Pons (tissue), 1 donor: ENCODE measurements around the gene DLGAP1.
"Not testable (repeated sequence)": the region's sequence is repeated elsewhere in the genome, so short reads cannot be mapped to it uniquely, and the experiment has no call there.

Source experiments
- DNase-seq: peaks from one replicate; pipeline ENCODE4 v3.0.0-alpha.2; 2016; ENCODE audit warnings: low spot score

Gene DLGAP1

DNA sequence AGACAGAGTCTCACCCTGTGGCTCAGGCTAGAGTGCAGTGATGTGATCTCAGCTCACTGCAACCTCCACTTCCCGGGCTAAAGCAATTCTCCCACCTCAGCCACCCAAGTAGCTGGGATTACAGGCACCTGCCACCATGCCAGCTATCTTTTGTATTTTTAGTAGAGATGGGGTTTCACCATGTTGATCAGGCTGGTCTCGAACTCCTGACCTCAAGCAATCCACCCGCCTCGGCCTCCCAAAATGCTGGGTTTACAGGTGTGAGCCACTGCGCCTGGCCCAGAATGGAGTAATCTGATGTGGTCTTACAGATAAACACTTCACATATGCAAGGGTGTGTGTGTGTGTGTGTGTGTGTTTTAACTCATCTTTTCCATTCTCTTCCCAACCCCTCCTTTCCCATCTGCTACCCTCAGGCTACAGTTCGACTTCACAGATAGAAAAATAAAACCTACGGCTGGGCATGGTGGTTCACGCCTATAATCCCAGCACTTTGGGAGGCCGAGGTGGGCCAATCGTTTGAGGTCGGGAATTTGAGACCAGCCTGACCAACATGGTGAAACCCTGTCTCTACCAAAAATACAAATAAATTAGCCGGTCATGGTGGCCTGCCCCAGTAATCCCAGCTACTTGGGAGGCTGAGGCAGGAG lies 853.9 kb downstream of the DLGAP1 start:
- DNase-seq, result not testable (repeated sequence)

DNA sequence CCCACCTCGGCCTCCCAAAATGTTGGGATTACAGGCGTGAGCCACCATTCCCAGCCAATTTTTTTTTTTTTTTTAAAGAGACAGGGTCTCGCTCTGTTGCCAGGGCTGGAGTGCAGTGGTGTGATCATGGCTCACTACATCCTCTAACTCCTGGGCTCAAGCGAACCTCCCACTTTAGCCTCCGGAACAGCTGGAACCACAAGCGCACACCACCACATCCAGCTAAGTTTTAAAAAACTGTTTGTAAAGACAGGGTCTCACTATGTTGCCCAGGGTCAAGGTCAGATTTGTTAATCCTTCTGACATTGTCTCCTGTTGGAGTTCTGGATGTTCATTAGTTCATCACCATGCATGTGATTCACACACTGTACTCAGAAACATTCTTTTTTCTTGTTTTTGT lies 855.2 kb downstream of the DLGAP1 start:
- DNase-seq, result no peak

DNA sequence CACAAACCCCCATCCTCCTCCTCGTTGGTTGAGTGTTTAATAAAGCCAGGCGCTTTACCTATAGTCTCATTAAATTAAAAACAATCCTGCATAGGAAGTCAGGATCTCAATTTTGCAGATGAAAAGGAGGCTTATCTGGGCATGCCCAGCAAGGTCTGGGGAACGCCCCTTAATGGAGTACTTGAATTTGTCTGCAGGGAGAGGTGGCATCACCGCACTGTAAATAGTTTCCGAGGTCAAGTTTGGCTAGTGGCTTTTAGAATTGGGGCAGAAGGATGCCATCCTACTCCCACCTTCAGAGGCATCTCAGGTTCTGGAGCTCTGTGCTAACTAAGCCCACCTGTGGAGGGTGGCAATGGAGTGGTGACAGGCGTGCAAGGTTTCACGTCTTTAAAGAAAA lies 855.9 kb downstream of the DLGAP1 start:
- DNase-seq, result no peak

DNA sequence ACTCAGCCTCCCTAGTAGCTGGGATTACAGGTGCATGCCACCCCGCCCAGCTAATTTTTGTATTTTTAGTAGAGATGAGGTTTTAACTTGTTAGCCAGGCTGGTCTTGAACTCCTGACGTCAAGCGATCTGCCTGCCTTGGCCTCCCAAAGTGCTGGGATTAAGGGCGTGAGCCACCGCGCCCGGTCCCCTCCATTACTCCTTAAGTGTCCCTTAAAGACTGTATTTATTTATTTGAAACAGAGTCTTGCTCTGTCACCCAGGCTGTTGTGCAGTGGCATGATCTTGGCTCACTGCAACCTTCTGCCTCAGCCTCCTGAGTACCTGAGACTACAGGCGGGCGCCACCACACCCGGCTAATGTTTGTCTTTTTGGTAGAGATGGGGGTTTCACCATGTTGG lies 856.5 kb downstream of the DLGAP1 start:
- DNase-seq, result no peak

DNA sequence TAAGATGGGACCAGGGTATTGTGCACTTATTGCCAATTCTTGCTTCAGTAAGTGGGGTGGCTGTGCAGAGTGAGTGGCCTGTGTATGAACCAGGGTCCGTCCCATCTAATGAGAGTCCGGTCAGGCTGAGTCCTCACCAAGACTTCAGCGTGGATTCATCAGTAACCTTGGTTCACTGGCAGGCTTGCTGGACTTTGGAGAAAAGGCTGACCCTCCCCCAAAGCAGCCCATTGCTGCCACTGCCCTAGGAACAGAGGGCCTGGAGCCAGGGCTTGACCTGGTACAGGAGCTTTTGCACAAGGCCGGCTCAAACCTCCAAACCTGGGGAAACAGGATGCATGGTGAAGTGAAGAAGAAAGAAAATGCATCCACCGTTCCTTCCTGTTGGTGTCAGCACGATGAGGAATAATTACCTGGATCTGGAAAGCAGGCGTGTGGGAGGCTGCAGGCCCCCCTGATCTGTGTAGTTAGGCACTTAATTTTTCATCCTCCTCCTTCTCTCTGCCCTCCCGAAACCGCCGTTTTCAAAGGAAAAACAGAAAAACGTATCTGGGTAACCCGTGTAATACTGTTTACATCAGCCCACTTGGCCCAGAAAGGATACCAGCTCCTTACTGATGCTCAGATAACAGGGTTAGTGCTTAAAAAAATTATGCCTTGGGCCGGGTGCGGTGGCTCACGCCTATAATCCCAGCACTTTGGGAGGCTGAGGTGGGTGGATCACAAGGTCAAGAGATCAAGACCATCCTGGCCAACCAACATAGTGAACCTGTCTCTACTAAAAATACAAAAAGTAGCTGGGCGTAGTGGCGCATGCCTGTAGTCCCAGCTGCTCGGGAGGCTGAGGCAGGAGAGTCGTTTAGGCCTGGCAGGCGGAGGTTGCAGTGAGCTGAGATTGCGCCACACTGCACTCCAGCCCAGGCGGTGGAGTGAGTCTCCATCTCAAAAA lies 857.4 kb downstream of the DLGAP1 start:
- DNase-seq, result no peak

DNA sequence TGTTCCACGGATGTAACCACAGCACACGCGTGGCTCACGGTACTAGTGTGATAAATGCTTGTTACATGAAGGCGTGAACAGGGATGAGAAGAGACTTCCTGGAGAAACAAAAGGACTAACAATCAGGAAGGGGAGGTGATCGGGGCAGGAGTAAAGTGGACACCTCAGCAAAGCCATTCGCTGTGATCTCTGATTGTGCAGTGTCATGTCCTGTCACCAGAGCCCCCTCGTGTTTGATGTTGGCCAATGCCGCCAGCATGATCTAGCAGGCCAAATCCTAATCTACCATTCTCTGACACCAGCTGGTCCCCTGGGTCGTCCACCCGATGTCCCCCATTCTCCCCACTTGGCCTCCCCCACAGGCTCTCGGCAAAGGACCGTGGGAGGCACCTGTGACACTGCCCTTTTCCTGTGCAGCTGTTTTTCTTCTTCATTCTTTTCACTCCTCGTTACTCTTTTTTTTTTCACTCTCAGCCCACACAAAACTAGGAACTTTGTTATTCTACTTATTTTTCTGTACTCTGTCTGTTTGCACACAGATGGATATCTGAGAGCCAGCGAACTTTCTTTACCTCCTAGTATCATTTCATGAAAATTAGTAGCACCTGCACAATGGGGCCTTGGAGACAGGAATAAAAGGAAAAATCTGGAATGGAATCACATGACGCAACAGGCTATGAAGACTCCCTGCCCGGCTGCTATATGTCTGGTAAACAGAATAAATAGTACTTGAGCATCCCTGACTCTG lies 858.3 kb downstream of the DLGAP1 start:
- peak; percentile 67 for DNase-seq

DNA sequence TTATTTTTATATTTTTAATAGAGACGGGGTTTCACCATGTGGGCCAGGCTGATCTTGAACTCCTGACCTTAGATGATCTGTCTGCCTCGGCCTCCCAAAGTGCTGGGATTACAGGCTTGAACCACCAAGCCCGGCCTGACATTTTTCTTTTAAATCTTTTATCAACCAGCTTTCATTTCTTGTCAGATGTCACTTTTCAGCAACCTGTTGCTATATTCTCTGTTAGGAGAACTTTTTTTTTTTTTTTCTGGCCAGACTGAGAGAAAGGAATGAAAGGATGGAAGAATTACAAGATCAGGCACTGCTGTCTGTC lies 858.8 kb downstream of the DLGAP1 start:
- DNase-seq, result no peak

DNA sequence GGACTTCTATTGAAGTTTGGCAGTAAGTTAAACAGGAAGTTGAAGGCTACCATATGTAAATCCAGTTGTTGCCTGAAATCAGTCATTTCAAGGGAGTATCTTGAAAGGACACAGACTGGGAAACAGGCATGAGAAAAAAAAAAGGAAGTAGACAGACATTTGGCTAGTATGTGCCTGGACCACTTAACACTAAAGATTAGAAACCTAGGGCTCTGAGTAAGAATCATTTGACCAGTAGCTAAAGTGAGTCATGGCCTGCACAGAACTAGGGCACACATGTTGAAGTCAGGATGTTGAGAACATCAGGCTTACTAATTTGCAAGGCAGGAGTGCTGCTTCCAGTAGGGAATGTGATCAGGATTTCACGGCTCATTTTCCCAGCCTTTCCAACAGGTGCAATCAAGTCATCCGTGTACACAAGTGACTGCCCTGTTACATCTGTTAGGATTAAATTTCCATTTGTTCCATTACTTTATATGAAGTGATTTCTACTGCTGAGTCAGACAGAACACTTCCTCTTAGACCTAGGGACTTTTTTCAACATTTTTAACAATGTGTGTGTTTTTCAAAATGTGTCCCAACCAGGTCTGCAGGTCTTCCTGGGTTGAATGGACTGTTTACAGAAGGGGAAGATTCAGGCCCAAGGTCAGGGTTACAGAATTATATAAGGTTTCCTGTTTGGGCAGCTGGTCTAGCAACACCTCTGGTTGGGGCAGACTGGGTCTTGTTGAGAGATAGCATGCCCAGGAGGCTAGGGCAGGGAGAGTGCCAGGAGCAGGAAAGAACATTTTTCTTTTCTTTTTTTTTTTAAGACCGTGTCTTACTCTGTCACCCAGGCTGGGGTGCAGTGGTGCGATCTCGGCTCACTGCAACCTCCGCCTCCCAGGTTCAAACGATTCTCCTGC lies 859.5 kb downstream of the DLGAP1 start:
- peak; percentile 55 for DNase-seq

DNA sequence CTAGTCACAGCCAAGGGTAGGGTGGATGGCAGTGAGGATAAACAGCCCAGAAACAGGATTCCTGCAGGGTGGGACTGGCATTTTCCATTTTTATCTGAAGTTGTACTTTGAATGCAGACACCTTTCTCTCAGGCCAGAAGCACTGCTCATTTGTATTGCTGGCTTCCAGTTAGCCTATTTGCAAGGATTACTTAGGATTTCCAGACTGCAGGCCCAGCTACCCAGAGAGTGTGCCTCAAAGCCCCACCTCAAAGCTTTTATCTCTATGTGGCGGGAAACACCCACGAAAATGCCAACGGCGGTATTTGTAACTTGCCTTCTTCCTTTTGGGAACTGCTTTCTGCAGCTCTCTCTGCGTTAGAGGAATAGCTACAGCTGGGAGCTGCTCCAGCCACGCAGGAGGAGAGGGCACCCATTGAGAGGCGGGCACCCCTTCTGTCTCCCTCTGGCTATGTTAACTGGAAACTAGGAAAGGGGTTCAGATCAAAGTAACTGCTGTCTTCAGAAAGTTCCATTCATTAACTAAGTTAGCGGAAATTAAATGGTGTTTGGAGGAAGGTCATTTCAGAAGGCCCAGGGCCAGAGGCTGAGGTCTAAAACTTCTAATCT lies 860.2 kb downstream of the DLGAP1 start:
- DNase-seq, result peak; percentile 40

DNA sequence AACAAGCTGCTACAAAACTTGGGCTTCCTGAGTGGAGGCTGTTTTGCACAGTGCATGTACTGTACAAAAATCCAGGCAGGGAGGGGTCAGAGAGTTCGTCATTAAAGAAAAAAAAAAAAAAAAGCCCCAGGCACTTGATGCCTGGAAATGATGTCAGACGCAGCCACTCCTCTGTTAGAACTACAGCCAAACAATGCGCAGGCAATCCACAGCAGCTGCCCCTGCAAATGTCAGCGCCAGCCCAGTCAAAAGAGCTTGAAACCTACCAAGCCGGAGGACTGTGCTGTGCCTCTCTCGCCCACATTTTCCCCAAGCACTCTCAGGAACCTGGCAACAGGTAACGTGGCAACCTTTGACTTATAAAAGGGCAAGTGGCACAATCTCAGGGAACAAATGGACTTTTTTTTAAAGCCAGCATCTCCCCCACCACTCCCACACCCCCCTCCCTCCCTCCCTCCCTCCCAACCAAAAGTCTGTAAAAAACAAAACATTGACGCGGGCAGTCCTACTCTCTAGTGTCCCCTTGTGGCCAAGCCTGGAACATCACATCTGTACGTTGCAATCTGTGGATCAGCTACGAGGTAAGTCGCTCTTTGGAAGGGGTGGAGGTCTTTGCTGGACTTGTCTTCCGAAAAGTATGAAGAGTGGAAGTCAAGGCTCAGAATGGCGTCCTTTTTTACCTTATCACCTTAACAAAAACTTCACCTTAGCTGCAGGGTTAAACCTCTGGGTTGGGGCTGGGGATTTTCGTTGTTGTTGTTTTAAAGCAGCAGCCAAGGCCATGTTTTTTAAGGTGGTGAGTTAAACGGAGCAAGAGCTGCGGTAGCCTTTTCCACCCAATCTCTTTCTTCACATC lies 861.0 kb downstream of the DLGAP1 start:
- peak; percentile 95 for DNase-seq

DNA sequence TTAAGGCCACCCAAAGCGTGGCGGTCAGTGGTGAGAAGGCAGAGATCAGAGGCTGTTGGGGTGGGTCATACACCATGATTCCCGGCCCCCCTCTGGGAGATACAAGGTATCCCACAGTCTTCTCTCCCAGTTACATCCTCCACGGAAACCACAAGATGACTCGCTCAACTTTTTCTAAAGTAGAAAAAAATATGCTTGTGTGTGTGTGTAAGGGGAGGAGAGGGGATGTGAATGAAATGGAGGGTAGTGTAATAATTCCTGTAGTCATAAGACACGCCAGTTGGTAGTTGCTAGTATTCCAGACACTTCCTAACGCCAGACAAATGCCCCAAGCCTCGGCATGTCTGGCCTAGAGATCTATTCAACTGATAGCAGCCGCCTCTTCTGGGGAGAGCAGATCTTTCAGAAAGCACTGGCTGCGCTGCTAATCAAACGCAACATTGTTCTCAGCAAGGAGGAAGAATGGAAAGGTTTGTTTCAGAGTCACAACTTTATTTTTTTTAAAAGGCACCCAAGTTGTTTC lies 861.7 kb downstream of the DLGAP1 start:
- no peak for DNase-seq

DNA sequence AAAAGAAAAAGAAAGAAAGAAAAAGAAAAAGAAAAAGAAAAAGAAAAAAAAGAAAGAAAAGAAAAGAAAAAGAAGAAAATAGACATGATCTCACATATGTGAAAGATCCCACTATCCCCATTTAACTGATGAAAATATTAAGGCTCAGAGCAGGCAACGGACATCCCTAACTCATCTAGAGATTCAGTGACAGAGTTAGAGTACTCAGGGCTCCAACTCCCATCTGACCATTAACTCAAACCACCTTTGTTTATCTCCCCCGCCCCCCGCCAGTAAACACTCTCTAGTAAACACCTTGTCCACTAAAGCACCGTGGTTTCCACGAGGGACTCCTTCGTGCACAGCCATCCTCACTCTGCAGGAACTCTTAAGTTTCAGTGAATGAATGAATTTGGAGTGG lies 862.2 kb downstream of the DLGAP1 start:
- DNase-seq, result no peak

DNA sequence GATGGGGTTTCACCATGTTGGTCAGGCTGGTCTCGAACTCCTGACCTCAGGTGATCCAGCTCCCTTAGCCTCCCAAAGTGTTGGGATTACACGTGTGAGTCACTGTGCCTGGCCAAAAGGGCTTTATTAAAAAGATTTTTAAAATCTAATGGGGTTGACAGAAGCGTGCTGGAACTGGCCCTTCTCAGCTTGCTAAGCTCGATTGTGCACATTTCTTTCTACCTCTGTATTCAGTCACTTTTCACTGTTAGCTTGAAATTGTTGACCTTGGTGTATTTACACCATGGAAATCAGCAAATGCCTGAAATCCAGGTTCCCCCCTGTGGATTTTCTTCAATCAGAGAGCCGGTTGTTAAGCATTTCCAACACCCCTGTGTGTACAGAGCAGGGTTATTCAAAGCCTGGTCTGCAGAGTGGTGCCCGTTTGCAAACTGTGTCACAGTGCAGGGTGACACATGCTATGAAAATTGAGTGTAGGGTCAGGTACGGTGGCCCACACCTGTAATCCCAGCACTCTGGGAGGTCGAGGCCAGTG lies 864.9 kb downstream of the DLGAP1 start:
- no peak for DNase-seq

DNA sequence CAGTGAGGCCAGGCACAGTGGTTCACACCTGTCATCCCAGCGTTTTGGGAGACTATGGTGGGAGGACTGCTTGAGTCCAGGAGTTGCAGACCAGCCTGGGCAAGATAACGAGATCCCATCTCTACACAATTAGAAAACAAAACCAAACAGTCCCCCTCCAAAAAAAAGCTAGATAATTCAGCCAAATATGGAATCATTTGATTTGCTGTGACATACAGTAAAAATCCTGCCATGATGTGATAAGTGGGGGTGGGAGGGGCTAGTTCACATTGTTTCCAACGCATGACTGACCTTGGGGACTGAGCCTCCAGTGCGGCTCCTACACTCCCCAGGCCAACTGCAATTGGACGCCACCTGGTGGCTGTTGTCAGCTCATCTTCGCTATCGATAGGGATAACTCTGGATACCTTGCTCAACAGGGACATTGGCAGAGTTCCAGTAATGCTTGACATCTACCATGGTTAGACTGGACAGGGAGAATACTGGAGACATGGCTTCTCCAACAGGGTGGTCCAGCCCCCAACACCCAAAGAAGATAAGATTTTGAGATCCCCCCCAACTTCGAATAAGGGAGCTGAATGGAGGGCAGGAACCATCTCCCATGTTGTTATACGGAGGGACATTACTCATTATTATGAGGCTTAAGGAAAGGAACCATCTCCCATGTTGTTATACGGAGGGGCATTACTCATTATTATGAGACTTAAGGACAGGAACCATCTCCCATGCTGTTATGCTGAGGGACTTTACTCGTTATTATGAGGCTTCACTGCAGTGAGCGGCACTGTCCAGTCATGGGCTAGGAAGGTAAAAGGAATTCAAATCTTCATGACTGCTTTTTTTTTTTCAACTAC lies 869.2 kb downstream of the DLGAP1 start:
- peak; percentile 82 for DNase-seq

DNA sequence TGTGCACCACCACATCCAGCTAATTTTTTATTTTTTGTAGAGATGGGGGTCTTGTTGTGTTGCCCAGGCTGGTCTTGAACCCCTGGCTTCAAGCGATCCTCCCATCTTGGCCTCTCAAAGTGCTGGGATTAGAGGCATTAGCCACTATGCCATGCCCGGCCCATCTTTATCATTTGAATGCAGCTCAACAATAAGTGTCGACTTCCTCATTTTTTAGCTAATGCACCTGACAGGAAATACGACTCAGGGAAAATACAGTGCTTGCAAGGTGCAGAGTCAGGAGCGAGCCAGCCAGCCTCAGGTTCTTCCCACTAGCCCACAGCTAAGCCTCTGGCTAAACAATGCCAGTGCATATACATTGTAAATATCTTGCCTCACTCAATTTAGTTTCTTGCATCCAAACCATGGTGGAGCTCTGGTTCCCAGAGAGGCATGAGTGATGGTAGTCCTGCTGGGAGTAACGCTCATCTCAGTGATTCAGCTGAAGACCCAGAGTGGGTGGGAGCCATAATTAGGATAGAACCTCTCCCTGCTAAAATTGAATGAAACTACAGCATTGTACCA lies 870.1 kb downstream of the DLGAP1 start:
- no peak for DNase-seq

DNA sequence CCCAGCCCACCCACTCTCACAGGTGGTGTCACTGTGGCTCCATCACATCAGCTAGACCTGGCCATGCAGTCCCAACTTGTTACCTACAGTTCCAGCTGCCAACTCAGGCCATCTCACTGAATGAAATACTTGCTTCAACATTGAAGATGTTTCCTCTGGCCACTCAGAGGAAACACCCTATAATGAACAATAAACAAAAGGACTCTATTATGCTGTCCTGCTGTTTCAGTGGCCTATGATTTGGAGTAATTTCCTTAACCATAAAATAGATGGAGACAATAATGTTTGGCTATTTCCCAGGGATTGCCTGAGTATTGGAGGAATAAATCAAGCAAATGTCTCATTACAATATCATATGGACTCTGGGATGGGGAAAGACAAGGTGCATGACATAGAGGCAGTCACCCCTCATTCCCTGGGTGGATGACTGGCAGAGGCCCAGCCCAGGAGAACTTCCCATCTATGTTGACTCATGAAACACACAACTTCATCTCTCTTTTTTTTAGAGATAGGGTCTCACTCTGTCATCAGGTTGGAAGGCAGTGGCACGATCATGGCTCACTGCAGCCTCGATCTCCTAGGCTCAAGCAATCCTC lies 870.7 kb downstream of the DLGAP1 start:
- peak; percentile 49 for DNase-seq

DNA sequence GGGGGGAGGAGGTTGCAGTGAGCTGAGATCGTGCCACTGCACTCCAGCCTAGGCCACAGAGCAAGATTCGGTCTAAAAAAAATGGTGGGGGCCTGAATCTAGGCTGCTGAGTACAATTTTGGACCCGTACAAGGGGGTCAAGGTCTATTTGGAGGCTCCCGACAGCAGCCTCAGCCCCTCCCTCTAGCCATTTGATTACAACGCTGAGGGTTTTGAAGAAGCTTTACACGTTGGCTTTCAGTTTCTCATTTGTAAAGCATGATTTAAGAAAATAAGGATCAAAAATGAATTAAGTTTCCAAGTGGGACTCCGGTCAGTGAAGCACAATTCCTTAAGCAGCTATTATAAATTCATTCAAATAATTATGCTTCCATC lies 871.2 kb downstream of the DLGAP1 start:
- no peak for DNase-seq
